Nephron (organoid): ENCODE measurements around the gene PTX3.

Experiments
- H3K27ac Mint-ChIP-seq, 3 experiments: 2 replicates each; pipeline ENCODE4 v1.8.0; 2020; ENCODE audit warnings: mixed read lengths in 3 of 3, mild to moderate bottlenecking in 2 of 3, moderate library complexity in 1 of 3
- H3K27me3 Mint-ChIP-seq: 2 replicates; pipeline ENCODE4 v1.8.0; 2021; ENCODE audit warnings: low read depth, mild to moderate bottlenecking, moderate library complexity, mixed read lengths
- H3K36me3 Mint-ChIP-seq: 2 replicates; pipeline ENCODE4 v1.8.0; 2020; ENCODE audit warnings: low read depth, mixed read lengths
- H3K4me1 Mint-ChIP-seq: 2 replicates; pipeline ENCODE4 v1.8.0; 2020; ENCODE audit warnings: mixed read lengths
- H3K4me3 Mint-ChIP-seq, 3 experiments: 2 replicates each; pipeline ENCODE4 v1.8.0; 2020; ENCODE audit warnings: mild to moderate bottlenecking in 3 of 3, mixed read lengths in 3 of 3, moderate library complexity in 2 of 3
- H3K9me3 Mint-ChIP-seq: 2 replicates; pipeline ENCODE4 v1.8.0; 2020; ENCODE audit warnings: mixed read lengths
- TF ChIP-seq, protein P1 (sequence below), 3 experiments: fragments of 200-600 bp; sonication (generic); IDR thresholded peaks; one replicate each; pipeline ENCODE4 v1.5.0; 2021; ENCODE audit warnings: antibody characterized with exemption in 3 of 3; ENCODE audit not compliant: unreplicated experiment in 3 of 3

PTX3 gene

DNA sequence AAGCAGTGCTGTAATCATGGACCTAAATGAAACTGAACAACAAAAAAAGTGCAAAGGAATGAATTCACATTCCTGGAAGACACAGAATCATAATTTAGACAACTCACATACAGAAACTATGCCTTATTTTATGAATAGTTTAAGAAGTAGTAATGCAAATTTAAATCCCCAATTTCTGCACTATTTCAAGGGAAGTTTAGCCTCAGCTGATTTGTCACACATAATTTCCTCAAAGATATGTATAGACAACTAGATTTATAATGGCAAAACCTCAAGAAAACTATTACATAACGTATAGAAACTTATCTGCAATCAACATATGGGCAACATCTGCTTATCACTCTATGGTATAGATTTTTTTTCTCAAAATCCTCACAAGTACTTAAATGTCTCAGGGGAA lies 7.8 kb upstream of the PTX3 start:
- TF ChIP-seq, protein P1, sequence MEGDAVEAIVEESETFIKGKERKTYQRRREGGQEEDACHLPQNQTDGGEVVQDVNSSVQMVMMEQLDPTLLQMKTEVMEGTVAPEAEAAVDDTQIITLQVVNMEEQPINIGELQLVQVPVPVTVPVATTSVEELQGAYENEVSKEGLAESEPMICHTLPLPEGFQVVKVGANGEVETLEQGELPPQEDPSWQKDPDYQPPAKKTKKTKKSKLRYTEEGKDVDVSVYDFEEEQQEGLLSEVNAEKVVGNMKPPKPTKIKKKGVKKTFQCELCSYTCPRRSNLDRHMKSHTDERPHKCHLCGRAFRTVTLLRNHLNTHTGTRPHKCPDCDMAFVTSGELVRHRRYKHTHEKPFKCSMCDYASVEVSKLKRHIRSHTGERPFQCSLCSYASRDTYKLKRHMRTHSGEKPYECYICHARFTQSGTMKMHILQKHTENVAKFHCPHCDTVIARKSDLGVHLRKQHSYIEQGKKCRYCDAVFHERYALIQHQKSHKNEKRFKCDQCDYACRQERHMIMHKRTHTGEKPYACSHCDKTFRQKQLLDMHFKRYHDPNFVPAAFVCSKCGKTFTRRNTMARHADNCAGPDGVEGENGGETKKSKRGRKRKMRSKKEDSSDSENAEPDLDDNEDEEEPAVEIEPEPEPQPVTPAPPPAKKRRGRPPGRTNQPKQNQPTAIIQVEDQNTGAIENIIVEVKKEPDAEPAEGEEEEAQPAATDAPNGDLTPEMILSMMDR (IDR thresholded peaks at IDR 0.05; ENCODE audit: unreplicated experiment in 3 of 3), result no peak
- H3K27ac Mint-ChIP-seq, result no peak overlapping the region
- H3K36me3 Mint-ChIP-seq, result no peaks in the 10 kb centered on the region
- H3K9me3 Mint-ChIP-seq, result no peaks in the 10 kb centered on the region
- no peaks in the 10 kb centered on the region for H3K4me1 Mint-ChIP-seq
- no peaks in the 10 kb centered on the region for H3K27me3 Mint-ChIP-seq
- H3K4me3 Mint-ChIP-seq, result no peak overlapping the region

DNA sequence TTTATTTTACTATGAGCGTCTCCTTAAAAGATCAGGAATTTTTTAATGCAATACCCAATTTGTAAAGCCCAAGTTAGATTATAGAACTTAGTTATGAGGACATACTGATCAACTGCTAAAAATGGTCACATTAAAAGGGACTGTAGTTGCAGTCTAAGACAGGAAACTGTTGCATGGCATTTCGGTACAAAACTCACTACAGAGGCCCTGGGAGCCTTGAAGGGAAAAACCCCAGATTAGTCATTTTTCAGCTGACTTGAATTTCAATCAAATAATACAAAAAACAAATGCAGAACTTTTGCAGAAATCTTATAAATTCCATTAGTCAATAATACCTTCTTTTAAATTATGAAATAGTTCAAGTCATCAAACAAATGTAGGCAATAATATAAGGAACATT lies 6.9 kb upstream of the PTX3 start:
- Mint-ChIP-seq H3K36me3 (no peaks in the 10 kb centered on the region), H3K27me3 (no peaks in the 10 kb centered on the region), H3K9me3 (no peaks in the 10 kb centered on the region), H3K27ac (no peak overlapping the region), H3K4me1 (no peaks in the 10 kb centered on the region), H3K4me3 (no peak overlapping the region)
- TF ChIP-seq, protein P1 (IDR thresholded peaks at IDR 0.05; ENCODE audit: unreplicated experiment in 3 of 3), result no peak

DNA sequence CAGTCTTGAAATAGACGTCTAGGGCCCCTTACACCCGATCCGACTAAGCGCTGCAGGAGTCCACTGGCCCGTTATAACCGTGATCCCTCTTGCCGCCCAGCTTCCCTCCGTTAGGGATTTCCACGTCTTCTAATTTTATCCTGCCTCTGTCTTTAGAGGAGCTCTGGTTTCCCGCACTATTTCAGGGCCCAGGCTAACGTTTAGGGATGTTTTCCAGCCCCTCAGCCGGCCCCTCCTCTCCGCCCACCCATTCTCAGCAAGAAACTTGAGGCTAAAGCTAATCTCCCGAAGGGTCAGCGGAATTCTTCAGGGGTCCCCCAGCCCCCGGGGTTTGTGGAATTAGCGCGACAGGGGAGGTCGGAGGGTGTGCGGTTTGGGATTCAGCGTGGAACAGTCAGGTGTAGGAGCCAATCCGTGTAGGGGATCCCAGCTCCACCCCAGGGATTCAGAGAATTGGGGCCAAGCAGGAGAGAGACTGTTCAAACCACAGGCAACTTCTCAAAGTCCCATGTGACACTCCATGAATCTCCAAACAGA lies 1.6 kb downstream of the PTX3 start:
- Mint-ChIP-seq H3K27ac (peak overlapping the region; percentile 69 to 88 (median 86)), H3K9me3 (no peaks in the 10 kb centered on the region), H3K27me3 (peaks cover 4% of the 10 kb centered on the region), H3K4me3 (peak overlapping the region; percentile 76 to 83 (median 81)), H3K4me1 (peaks cover 29% of the 10 kb centered on the region), H3K36me3 (peaks cover 12% of the 10 kb centered on the region)
- TF ChIP-seq, protein P1 (IDR thresholded peaks at IDR 0.05; ENCODE audit: unreplicated experiment in 3 of 3), result no peak

DNA sequence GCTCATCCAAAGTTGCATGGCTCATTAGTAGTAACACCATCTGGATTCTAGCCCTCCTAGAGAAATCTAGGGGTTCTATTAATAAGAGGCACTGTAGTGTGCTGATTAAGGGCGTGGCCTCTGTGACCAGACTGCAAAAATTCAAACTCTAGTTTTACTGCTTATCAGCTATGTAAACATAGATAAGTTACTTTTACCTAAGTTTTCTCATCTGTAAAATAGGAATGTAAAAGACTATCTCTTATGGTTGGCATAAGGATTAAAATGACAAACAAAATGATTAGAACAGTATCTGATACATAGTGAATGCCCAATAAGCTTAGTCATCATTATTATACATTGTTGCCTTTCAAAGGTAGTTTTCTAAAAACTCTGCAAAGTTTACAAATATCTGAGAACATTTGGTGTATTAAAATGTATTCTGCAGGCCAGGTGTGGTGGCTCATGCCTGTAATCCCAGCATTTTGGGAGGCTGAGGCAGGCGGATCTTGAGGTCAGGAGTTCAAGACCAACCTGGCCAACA lies 4.5 kb downstream of the PTX3 start:
- peak overlapping the region in 1 of 3 experiments; percentile 42 for H3K4me3 Mint-ChIP-seq
- no peak overlapping the region for H3K27ac Mint-ChIP-seq
- peaks cover 4% of the 10 kb centered on the region for H3K27me3 Mint-ChIP-seq
- TF ChIP-seq, protein P1 (IDR thresholded peaks at IDR 0.05; ENCODE audit: unreplicated experiment in 3 of 3), result no peak
- H3K4me1 Mint-ChIP-seq, result peaks cover 33% of the 10 kb centered on the region
- H3K36me3 Mint-ChIP-seq, result peaks cover 12% of the 10 kb centered on the region
- no peaks in the 10 kb centered on the region for H3K9me3 Mint-ChIP-seq

DNA sequence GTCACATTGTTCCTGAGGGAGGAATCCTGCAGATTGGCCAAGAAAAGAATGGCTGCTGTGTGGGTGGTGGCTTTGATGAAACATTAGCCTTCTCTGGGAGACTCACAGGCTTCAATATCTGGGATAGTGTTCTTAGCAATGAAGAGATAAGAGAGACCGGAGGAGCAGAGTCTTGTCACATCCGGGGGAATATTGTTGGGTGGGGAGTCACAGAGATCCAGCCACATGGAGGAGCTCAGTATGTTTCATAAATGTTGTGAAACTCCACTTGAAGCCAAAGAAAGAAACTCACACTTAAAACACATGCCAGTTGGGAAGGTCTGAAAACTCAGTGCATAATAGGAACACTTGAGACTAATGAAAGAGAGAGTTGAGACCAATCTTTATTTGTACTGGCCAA lies 6.1 kb downstream of the PTX3 start:
- peaks cover 12% of the 10 kb centered on the region for H3K36me3 Mint-ChIP-seq
- TF ChIP-seq, protein P1 (IDR thresholded peaks at IDR 0.05; ENCODE audit: unreplicated experiment in 3 of 3), result no peak
- H3K27ac Mint-ChIP-seq, result peak overlapping the region in 1 of 3 experiments; percentile 1
- no peaks in the 10 kb centered on the region for H3K9me3 Mint-ChIP-seq
- H3K27me3 Mint-ChIP-seq, result peaks cover 4% of the 10 kb centered on the region
- peaks cover 28% of the 10 kb centered on the region for H3K4me1 Mint-ChIP-seq
- no peak overlapping the region for H3K4me3 Mint-ChIP-seq
